Astrocyte of the spinal cord (primary cell): ENCODE data around the gene PDCD6IP.

Source experiments
- DNase-seq: peaks from one replicate; pipeline ENCODE4 v3.0.0; 2011; ENCODE audit warnings: low read depth, low spot score
- H3K4me3 ChIP-seq: 2 replicates; pipeline ENCODE4 v1.5.1; 2011; ENCODE audit warnings: low read depth, mild to moderate bottlenecking, low read length, moderate library complexity
- in situ Hi-C: cut with HindIII; loops from 2 replicates; pipeline ENCODE4 v1.10.0; 2017; ENCODE audit warnings: low sequenced_read_pairs
- TF ChIP-seq, protein P1 (sequence below): IDR thresholded peaks from 2 replicates; pipeline ENCODE4 v1.5.1; 2012; ENCODE audit warnings: low read depth, mild to moderate bottlenecking, low read length, inconsistent platforms

The PDCD6IP gene

DNA sequence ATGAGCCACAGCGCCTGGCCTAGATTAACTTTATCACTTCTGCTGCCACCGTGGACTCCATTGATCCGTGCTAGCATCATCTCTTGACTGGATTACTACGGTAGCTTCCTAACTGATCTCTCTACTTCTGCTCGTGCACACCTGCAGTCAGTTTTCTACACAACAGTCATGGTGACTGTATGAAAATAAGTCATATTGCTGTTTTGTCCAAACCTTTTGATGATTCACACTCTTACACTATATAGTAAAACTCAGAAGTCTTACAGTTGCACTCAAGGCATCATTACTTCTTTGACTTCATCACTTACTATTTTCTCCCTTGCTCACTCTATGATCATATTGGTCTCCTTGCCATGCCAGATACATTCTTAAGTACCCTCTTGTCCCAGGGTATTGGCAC lies 10.1 kb downstream of the PDCD6IP start:
- DNase-seq = no peak
- TF ChIP-seq, protein P1, sequence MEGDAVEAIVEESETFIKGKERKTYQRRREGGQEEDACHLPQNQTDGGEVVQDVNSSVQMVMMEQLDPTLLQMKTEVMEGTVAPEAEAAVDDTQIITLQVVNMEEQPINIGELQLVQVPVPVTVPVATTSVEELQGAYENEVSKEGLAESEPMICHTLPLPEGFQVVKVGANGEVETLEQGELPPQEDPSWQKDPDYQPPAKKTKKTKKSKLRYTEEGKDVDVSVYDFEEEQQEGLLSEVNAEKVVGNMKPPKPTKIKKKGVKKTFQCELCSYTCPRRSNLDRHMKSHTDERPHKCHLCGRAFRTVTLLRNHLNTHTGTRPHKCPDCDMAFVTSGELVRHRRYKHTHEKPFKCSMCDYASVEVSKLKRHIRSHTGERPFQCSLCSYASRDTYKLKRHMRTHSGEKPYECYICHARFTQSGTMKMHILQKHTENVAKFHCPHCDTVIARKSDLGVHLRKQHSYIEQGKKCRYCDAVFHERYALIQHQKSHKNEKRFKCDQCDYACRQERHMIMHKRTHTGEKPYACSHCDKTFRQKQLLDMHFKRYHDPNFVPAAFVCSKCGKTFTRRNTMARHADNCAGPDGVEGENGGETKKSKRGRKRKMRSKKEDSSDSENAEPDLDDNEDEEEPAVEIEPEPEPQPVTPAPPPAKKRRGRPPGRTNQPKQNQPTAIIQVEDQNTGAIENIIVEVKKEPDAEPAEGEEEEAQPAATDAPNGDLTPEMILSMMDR = no peak
- no peak overlapping the region for H3K4me3 ChIP-seq
- in situ Hi-C loops = no loop called here

DNA sequence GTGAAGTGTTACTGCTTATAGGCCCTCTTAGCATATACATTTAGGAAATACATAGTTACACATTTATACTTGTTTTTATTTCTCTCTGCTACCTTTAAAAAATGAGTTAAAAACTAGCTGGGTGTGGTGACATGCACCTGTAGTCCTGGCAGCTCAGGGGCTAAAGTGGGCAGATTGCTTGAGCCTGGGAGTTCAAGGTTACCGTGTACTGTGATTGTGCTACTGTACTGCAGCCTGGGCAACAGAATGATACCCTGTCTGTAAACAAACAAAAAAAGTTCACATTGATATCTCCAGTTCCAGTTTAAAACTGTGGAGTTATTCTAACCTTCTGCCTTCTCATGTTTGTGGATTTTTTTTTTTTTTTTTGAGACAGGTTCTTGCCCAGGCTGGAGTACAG lies 12.1 kb downstream of the PDCD6IP start:
- TF ChIP-seq, protein P1 = no peak
- in situ Hi-C loops = no loop called here
- no peak for DNase-seq
- H3K4me3 ChIP-seq = no peak overlapping the region

DNA sequence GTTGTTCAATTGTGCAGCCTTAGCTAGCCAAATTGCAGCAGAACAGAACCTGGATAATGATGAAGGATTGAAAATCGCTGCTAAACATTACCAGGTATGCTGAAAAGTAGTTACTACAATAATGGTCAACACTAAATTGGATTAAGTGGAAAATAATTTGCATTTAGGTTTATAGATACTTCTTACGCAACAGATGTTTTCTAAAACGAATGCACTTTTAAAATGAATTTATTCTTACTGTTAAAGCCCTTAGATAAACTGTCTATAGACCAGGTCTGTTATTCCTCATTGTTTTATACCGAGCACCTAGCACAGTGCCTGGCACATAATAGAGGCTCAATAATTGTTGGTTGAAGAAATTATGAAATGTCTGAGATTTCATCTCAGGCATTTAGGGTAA lies 23.6 kb downstream of the PDCD6IP start:
- in situ Hi-C loops = no loop called here
- TF ChIP-seq, protein P1 = no peak
- DNase-seq = no peak
- no peak overlapping the region for H3K4me3 ChIP-seq

DNA sequence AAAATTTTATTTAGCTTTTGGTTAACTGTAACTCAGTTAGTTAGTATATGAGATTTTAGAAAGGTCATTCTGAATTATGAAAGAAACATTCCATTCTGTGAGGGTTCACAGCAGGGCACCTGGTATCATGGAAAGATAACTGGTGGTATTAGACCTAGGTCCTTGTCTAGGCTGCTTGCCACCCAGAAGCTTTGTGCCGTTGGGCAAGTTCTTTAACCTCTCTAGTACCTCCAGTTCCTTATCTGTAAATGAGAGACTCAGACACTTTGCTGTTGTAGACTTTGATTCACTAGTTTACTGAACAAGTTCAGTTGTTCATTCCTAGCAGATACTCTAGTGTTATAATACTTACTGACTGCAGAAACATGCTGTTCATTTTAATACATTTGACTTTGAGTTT lies 25.4 kb downstream of the PDCD6IP start:
- H3K4me3 ChIP-seq = no peak overlapping the region
- in situ Hi-C loops = no loop called here
- TF ChIP-seq, protein P1 = no peak
- no peak for DNase-seq

DNA sequence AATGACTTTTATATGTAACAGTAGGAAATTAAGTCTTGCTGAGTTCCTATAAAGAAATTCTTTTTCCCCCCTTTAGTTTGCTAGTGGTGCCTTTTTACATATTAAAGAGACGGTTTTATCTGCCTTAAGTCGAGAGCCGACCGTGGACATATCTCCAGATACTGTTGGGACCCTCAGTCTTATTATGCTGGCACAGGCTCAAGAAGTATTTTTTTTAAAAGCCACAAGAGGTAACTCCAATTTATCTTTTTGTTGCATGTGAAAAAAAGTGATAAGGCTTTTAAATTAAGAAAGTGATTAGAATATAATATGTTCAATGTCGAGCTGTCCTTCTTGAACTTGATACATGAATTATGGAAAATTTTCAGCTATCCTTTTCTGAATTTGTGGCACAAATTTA lies 26.7 kb downstream of the PDCD6IP start:
- in situ Hi-C loops = no loop called here
- no peak for DNase-seq
- no peak overlapping the region for H3K4me3 ChIP-seq
- TF ChIP-seq, protein P1 = no peak

DNA sequence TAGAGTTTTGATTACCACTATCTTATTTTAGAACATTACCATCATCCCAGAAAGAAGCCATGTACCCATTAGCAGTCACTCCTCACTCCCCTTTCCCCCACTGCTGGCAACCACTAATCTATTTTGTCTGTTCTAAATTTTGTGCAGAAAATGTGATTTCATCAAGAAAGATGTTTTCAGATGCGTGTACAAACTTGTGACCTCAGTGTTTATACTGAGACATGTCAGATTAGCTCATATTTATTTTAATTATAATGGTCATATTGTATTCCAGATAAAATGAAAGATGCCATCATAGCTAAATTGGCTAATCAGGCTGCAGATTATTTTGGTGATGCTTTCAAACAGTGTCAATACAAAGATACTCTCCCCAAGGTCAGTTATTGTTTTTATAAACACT lies 27.8 kb downstream of the PDCD6IP start:
- in situ Hi-C loops = no loop called here
- H3K4me3 ChIP-seq = no peak overlapping the region
- DNase-seq = no peak
- TF ChIP-seq, protein P1 = no peak

DNA sequence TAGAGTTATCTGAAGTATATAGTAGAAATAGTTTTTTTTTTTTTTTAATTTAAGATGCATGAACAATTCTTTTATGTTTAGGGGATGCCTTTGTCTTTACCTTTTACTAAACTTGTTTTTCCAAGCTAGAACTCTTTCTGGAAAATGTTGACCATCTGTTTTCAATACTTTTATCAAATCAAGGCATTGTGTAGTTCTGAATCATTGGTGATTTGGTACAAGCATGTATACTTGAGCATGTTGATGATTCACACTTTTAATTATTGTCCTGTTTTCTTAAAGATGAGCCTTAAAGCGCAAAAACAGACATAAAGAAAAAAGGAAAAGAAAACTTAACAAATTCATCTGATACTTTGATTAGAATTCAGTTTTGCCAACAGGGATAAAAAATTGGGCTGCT lies 28.3 kb downstream of the PDCD6IP start:
- in situ Hi-C loops = no loop called here
- TF ChIP-seq, protein P1 = no peak
- no peak overlapping the region for H3K4me3 ChIP-seq
- peak; percentile 44 for DNase-seq
